ENCODE data around the gene GMPPA.
A peak's percentile ranks its signal among the peaks of the same experiment; 100 is the strongest.

The GMPPA gene

DNA sequence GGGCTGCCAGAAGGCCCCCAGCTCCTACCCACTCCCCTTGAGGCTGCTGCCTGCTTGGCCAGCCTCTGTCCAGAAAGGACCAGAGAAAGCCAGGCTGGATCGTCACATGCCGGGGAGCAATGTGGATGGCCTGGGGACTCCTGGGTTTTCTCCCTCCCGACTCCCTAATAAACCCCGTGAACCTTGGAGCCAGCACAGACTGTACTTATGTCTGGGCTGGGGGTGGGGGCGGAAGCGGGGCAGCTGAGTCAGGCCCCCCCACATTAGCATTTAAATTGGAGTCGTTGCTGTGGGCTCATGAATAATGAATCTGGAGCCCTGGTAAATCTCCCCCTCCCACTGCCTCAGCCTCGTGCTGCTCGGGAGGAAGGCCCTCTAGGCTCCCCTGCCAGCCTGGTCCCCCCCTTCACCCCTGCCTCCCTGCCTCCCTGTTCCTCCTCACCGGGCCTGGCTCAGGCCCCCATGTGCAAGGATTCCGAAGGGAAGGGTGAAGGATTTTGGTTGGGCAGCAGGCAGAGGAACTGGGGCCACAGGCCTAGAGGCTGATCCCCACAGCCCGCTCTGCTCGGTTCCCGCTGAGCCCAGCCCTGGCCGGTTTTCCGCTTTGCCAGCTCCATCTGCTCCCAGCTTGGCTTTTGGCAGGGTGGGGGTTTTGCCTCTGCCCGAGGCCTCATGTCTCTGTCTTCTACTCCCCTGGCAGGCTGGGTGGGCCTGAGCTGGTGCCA is 8.3 kb downstream of the GMPPA start:
- DNase-seq (ENCODE audit: low spot score) = no peak

DNA sequence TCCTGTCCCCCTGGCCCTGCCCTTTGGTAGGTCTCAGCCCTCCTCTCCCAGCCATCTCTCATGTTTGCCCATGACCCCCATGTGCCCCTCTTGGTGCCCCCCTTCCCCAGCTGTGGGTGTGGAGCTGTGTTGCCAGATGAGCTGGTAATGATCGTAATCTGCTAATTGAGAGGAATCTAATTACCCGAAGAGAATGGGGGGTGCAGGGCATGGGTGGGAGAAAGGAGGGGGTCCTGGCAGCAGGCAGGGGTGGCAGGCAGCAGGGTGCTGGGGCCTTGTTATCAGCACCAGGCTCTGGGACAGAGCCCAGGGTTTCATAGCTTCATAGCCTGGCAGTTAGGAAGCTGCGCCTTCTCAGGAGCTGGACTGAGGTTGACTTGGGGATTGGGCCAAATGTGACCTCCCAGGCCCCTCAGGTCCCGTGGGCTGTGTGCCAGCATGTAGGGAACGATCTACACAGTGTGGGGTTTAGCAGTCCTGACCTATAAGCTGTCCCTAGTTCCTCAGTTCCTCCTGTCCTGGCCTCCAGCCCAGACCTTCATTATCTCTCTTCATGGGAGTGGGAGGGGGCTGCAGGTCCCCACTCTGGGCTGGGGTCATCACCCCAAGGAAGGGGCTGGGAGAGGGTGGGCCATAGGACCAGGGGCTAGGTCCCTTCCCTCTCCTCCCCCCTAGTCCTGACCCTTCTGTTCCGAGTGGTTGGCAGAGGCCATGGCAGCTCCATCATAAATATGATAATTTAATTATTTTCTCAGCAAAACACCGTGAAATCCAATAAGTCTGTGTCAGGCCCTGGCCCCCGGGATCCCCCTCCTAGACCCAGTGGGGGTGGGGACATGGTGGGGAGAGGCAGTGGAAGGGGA is 9.1 kb downstream of the GMPPA start:
- DNase-seq (ENCODE audit: low spot score) = no peak

GRCh38 chr2:219508444-219508734 is 9.7 kb downstream of the GMPPA start:
- no peak for DNase-seq (ENCODE audit: low spot score)

- peak; percentile 64 for DNase-seq (ENCODE audit: low spot score)
Measured at GRCh38 chr2:219508971-219509779, 10.5 kb downstream of the GMPPA start.

- DNase-seq (ENCODE audit: low spot score) = peak; percentile 88
Measured at GRCh38 chr2:219509780-219510511, 11.3 kb downstream of the GMPPA start.

GRCh38 chr2:219510512-219511135 is 11.9 kb downstream of the GMPPA start:
- DNase-seq (ENCODE audit: low spot score) = no peak

DNA sequence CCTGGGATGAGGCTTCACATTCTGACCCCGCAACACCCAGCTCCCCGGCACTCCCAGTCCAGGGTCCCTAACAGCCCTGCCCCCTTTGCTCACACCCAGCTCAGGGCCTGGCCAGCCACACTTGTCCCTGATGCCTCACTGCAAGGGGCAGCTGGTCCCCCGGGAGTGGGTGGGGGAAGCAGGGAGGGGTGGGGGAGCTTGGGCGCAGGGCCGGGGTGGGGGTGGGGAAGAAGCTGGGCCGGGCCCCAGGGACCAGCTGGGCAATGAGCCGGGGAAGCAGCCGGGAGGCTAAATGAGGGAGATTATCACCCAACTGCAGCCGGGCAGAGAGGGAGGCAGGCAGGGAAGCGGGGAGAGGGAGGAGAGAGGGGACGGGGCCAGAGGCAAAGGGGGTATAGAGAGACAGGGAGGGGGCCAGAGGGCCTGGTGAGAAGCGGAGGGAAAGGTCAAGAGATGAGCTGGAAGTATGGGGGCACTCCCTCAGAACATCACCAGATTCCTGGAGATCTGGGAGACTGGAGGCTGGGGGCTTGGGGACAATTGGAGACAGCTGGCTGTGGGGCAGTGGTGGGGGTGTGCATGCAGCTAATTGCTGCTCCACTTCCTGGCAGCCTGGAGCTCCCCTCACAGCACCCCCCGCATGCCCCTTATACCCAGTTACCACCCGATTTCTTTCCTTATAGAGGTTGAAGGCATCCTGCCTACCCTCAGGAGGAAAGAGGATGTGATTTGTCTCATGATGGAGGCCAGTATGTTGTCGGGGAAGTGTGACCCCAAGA is 13.0 kb downstream of the GMPPA start:
- DNase-seq (ENCODE audit: low spot score) = no peak

- peak; percentile 82 for DNase-seq (ENCODE audit: low spot score)
Measured at GRCh38 chr2:219512524-219513216, 14.0 kb downstream of the GMPPA start.

- no peak for DNase-seq (ENCODE audit: low spot score)
Measured at GRCh38 chr2:219513787-219514186, 15.1 kb downstream of the GMPPA start.

DNA sequence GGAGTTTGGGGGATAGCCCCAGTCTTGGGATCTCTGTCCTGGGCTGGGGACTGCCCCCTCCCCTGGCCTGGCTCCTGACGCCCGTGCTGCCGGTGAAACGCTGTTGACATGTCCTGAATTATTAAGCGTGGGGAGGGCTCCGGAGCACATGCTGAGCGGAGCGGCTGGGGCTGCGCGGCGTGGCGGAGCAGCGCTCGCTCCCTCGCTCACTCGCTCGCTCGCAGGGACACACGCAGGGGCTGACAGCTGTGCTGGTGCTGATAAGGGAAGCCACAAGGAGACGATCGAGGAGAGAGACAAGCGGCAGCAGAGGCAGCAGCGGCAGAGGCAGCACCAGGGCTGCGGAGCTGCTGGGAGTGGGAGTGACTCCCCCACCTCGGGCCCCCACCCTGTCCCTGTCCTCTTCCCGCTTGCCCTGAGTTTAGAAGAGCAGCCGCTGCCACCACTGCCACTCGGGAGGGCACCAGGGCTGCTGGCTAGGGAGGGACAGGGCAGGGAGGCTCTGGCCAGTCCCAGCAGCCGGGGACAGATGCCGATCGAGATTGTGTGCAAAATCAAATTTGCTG is 15.6 kb downstream of the GMPPA start, which contains the start of gene ASIC4:
TSS of gene ASIC4 (plus strand) at position 287 of the 566 bp plus-strand sequence. CDS start at position 530, 243 bp downstream.
- DNase-seq (ENCODE audit: low spot score) = peak; percentile 66

GRCh38 chr2:219514836-219515235 is 16.1 kb downstream of the GMPPA start:
- DNase-seq (ENCODE audit: low spot score) = no peak

DNA sequence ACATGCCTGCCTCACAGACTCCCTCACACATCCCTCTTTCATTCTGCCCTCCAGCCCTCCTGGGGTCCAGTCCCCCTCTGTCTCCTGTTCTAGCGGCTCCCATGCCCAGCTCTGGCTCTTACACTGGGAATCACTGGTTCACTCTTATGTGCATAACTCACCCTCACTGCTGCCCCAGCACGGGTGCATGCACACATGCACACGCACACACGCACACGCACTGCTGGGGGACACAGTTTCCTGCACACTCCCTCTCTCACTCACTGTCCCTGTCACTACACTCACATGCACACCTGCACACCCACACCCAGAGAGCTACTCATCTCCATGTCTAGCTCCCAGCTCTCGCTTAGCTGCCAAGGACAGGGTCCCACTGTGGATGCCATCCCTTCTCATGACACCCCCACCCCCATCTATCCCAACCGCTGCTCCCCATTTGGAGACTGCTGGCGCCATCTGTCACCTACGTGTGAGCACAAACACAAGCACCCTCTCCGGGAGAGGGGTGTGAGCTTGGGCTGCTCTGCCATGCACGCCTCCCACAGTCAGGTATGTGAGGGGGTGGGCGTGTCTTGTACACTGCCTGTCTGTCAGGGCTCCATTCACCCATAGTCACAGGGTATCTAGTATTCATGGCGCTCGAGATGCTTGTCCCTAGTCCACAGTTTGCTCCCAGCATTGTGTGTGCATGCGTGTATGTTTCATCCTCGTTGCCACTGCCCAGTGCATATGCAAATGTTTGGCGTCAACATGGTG is 17.4 kb downstream of the GMPPA start:
- no peak for DNase-seq (ENCODE audit: low spot score)

- DNase-seq (ENCODE audit: low spot score) = no peak
Measured at GRCh38 chr2:219516888-219517287, 18.2 kb downstream of the GMPPA start.

- no peak for DNase-seq (ENCODE audit: low spot score)
Measured at GRCh38 chr2:219517954-219518778, 19.5 kb downstream of the GMPPA start.

GRCh38 chr2:219519526-219519916 is 20.8 kb downstream of the GMPPA start:
- DNase-seq (ENCODE audit: low spot score) = no peak

DNA sequence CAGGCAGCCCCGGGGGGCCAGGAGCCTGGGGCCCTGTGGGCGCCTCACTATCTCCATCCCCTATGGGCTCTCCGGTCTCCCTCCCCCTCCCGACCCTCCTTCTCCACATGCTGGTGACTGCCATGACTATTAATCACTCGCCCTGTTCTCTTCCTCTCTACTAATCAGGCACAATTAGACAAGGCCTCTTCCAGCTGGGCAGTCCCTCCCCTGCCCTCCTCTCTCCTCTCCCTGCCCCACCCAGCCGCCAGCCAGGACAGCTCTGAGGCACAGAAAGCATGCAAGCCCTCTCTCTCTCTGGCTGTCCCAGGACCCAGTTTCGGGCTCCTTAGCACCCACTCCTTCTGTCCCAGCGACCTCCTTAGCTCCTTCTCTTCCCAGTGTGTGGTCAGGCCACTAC is 21.4 kb downstream of the GMPPA start:
- no peak for DNase-seq (ENCODE audit: low spot score)

GRCh38 chr2:219521066-219521880 is 22.6 kb downstream of the GMPPA start:
- peak; percentile 83 for DNase-seq (ENCODE audit: low spot score)

Measured in ecto neural progenitor cell (in vitro differentiated cells).